Immature natural killer cell (primary cell): ENCODE data around the gene HIP1. TPM values are rescaled to one million over a fixed set of nuclear protein-coding genes. Genes with fewer than 3 reads are reported as not detected.

Source experiments
- DNase-seq, 3 donors: peaks; one replicate each; pipeline ENCODE4 v3.0.0; 2022; ENCODE audit warnings: mixed read lengths in 1 of 3
- H3K27ac Mint-ChIP-seq, 6 donors: one replicate each; pipeline ENCODE4 v1.8.0; 2020; ENCODE audit warnings: mixed read lengths in 6 of 6, mild to moderate bottlenecking in 5 of 6, inconsistent platforms in 4 of 6, moderate library complexity in 3 of 6
- H3K27me3 Mint-ChIP-seq, 3 donors: one replicate each; pipeline ENCODE4 v1.8.0; 2020 to 2021; ENCODE audit warnings: low read depth in 3 of 3, mild to moderate bottlenecking in 3 of 3, mixed read lengths in 3 of 3, moderate library complexity in 3 of 3, inconsistent platforms in 1 of 3
- H3K36me3 Mint-ChIP-seq, 3 donors: one replicate each; pipeline ENCODE4 v1.8.0; 2020; ENCODE audit warnings: mixed read lengths in 3 of 3, inconsistent platforms in 2 of 3, mild to moderate bottlenecking in 2 of 3
- H3K4me1 Mint-ChIP-seq, 2 donors: one replicate each; pipeline ENCODE4 v1.8.0; 2020; ENCODE audit warnings: inconsistent platforms in 2 of 2, mild to moderate bottlenecking in 2 of 2, mixed read lengths in 2 of 2, moderate library complexity in 1 of 2
- H3K4me3 Mint-ChIP-seq, 5 donors: one replicate each; pipeline ENCODE4 v1.8.0; 2020; ENCODE audit warnings: mild to moderate bottlenecking in 5 of 5, mixed read lengths in 5 of 5, inconsistent platforms in 3 of 5, moderate library complexity in 3 of 5
- H3K9me3 Mint-ChIP-seq, 6 donors: one replicate each; pipeline ENCODE4 v1.8.0; 2020; ENCODE audit warnings: mild to moderate bottlenecking in 6 of 6, mixed read lengths in 6 of 6, inconsistent platforms in 4 of 6, moderate library complexity in 3 of 6
- polyA plus RNA-seq, 3 donors: library from polyadenylated mRNA; unstranded; fragments of 300-500 nt; fragmentation: Illumina TruSeq; gene quantifications; one replicate each; pipeline ENCODE4 v1.2.3, GENCODE V29; 2021

HIP1 gene
- polyA plus RNA-seq, 3 donors from 2014 or later = 3.9 to 13.3 (median 5.9) TPM

- H3K27me3 Mint-ChIP-seq = peaks cover 0 to 2% (median 0%) of the 10 kb centered on the region in 3 donors
- peaks cover 9 to 28% of the 10 kb centered on the region in 2 donors for H3K4me1 Mint-ChIP-seq
- H3K27ac Mint-ChIP-seq = no peak overlapping the region
- H3K4me3 Mint-ChIP-seq = no peak overlapping the region
- peaks cover 7 to 19% (median 10%) of the 10 kb centered on the region in 3 donors for H3K36me3 Mint-ChIP-seq
- H3K9me3 Mint-ChIP-seq = peaks cover 0 to 9% (median 6%) of the 10 kb centered on the region in 6 donors
- DNase-seq = no peak
Measured at GRCh38 chr7:75631711-75632110, 107.0 kb downstream of the HIP1 start.

- H3K9me3 Mint-ChIP-seq = peaks cover 0 to 9% (median 6%) of the 10 kb centered on the region in 6 donors
- H3K36me3 Mint-ChIP-seq = peaks cover 7 to 19% (median 10%) of the 10 kb centered on the region in 3 donors
- H3K4me1 Mint-ChIP-seq = peaks cover 9 to 28% of the 10 kb centered on the region in 2 donors
- H3K27ac Mint-ChIP-seq = no peak overlapping the region
- H3K27me3 Mint-ChIP-seq = peaks cover 0 to 2% (median 0%) of the 10 kb centered on the region in 3 donors
- DNase-seq = no peak
- no peak overlapping the region for H3K4me3 Mint-ChIP-seq
Measured at GRCh38 chr7:75630549-75630948, 108.2 kb downstream of the HIP1 start.

- Mint-ChIP-seq H3K27me3 (peaks cover 0 to 2% (median 0%) of the 10 kb centered on the region in 3 donors), H3K4me3 (no peak overlapping the region), H3K4me1 (peaks cover 10 to 30% of the 10 kb centered on the region in 2 donors), H3K36me3 (peaks cover 7 to 22% (median 10%) of the 10 kb centered on the region in 3 donors), H3K9me3 (peaks cover 0 to 9% (median 6%) of the 10 kb centered on the region in 6 donors), H3K27ac (no peak overlapping the region)
- DNase-seq = no peak
Measured at GRCh38 chr7:75629044-75629443, 109.7 kb downstream of the HIP1 start.

GRCh38 chr7:75628055-75628454 lies 110.7 kb downstream of the HIP1 start:
- Mint-ChIP-seq H3K27ac (peak overlapping the region in 2 of 6 donors; percentile 5 to 24), H3K9me3 (peaks cover 0 to 9% (median 6%) of the 10 kb centered on the region in 6 donors), H3K36me3 (peaks cover 7 to 22% (median 10%) of the 10 kb centered on the region in 3 donors), H3K27me3 (peaks cover 0 to 5% (median 2%) of the 10 kb centered on the region in 3 donors), H3K4me1 (peaks cover 15 to 39% of the 10 kb centered on the region in 2 donors), H3K4me3 (no peak overlapping the region)
- no peak for DNase-seq

DNA sequence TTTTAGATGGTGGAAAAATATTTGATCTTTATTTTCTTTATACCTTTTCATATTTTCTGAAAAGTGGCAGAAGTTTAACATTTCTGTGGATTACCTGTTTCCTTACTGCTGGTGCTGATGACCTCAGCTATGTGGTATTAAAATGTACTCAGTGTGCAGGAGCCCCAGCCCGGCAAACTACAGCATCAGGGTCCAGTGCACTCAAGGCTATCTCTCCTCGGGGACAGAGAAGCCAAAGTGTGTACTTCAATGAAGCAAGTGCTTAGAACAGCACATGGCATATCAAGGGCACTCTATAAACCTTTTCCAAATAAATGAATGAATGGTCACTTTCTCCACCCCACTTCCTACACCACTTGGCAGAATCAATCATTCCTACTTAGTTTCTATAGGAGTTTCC lies 111.8 kb downstream of the HIP1 start:
- Mint-ChIP-seq H3K4me3 (no peak overlapping the region), H3K27ac (no peak overlapping the region), H3K4me1 (peaks cover 15 to 40% of the 10 kb centered on the region in 2 donors), H3K36me3 (peaks cover 7 to 21% (median 10%) of the 10 kb centered on the region in 3 donors), H3K9me3 (peaks cover 0 to 9% (median 6%) of the 10 kb centered on the region in 6 donors), H3K27me3 (peaks cover 0 to 5% (median 2%) of the 10 kb centered on the region in 3 donors)
- DNase-seq = no peak

DNA sequence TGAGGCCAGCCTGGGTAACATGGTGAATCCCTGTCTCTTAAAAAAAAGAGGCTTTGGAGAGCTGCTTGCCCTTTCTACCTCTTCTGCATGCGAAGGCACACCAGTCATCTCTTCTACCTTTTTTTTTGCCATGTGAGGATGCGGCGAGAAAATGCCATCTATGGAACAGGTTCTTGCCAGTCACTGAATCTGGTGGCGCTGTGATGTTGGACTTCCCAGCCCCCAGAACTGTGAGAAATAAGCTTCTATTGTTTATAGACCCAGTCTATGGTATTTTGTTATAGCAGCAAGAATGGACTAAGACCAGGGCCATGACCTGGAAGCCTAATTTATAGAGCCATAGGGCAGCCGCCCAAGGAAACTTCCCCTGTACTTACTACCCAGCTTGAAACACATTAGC lies 112.9 kb downstream of the HIP1 start:
- no peak overlapping the region for H3K27ac Mint-ChIP-seq
- H3K36me3 Mint-ChIP-seq = peaks cover 7 to 16% (median 10%) of the 10 kb centered on the region in 3 donors

DNA sequence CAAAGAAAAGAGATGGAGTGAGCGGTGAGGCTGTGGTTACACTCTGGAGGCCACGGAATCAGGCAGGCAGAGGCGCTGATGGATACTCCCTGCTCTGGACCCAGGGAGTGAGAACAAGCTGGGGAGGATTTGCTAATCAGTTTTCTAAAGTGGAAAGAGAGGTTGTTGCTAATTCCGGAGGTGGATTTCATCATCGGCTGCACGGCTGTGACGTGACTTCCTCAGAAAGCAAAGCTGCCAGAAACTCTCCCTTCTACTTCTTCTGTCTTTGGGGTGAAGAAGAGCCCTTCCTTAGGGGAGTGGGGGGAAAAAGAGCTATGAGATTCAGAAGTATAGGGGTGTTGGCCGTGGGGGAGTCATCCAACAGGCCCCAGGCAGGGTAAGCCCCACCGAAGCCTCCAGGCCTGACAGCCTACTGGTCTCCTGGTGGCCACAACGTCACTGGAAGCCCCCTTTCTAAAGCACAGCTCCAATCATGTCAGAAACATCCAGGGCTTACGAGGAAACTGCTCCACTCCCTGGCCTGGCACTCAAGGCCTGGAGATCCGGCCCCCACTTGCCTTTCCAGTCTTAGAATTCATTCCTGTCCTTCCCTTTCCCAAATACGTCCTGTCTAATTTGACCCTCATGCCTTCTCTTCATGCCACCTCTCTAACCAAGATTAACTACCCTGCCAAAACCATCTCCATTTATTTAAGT lies 114.5 kb downstream of the HIP1 start:
- peaks cover 35 to 57% of the 10 kb centered on the region in 2 donors for H3K4me1 Mint-ChIP-seq
- no peak overlapping the region for H3K4me3 Mint-ChIP-seq
- H3K27ac Mint-ChIP-seq = peak overlapping the region in 3 of 6 donors; percentile 6 to 77 (median 54)
- H3K27me3 Mint-ChIP-seq = peaks cover 2 to 11% (median 3%) of the 10 kb centered on the region in 3 donors
- DNase-seq = no peak
- peaks cover 7 to 15% (median 10%) of the 10 kb centered on the region in 3 donors for H3K36me3 Mint-ChIP-seq
- H3K9me3 Mint-ChIP-seq = peaks cover 0 to 9% (median 6%) of the 10 kb centered on the region in 6 donors

More for the DNA sequence above, 112.9 kb downstream of the HIP1 start:
- Mint-ChIP-seq H3K4me1 (peaks cover 24 to 45% of the 10 kb centered on the region in 2 donors), H3K4me3 (no peak overlapping the region), H3K27me3 (peaks cover 0 to 11% (median 2%) of the 10 kb centered on the region in 3 donors), H3K9me3 (peaks cover 0 to 9% (median 6%) of the 10 kb centered on the region in 6 donors)
- no peak for DNase-seq

DNA sequence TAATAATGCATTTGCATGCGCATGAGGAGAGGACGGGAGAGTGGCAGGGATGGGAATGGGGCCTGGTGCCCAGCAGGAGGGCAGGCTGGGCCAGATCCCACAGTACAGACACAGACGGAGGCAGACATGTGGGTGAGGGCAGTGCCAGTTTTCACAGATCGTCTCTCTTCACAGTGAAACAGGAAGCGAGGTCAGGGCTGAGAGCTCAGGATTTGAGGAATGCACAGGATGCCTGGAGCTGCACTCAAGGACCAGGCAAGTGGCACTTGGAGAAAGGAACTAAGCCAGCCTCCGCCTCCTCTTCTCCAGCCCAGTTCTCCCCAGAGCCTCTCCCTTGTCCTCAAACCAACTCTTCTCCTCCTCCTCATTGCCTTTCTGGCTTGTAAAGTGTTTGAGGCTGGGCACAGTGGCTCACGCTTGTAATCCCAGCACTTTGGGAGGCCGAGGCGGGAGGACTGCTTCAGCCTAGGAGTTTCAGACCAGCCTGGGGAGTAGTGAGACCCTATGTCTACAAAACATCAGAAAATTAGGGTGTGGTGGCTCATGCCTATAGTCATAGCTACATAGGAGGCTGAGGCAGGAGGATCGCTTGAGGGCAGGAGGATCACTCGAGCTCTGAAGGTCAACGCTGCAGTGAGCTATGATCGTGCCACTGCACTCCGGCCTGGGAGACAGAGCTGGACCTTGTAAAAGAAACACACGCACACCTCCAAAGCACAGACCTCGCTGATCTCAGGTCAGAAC lies 115.2 kb downstream of the HIP1 start:
- DNase-seq = no peak
- Mint-ChIP-seq H3K4me1 (peaks cover 40 to 57% of the 10 kb centered on the region in 2 donors), H3K9me3 (peaks cover 0 to 9% (median 6%) of the 10 kb centered on the region in 6 donors), H3K27me3 (peaks cover 2 to 11% (median 3%) of the 10 kb centered on the region in 3 donors), H3K36me3 (peaks cover 7 to 12% (median 10%) of the 10 kb centered on the region in 3 donors), H3K4me3 (no peak overlapping the region), H3K27ac (peak overlapping the region in 3 of 6 donors; percentile 40 to 77 (median 45))

DNA sequence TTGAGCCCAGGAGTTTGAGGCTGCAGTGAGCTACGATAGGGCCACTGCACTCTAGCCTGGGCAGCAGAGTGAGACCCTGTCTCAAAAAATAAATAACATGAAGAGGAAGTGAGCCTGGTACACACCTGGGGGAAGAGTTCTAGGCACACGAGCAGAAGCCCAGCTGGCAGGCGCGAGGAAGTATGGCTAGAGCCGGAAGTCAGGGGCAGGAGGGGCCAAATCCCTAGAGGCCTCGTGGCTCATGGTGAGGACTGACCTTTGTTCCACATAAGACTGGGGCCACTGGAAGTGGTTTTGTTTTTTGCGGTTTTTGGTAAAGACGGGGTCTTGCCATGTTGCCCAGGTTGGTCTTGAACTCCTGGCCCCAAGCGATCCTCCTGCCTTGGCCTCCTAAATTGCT lies 117.6 kb downstream of the HIP1 start:
- no peak overlapping the region for H3K4me3 Mint-ChIP-seq
- H3K4me1 Mint-ChIP-seq = peaks cover 57 to 68% of the 10 kb centered on the region in 2 donors
- peaks cover 0 to 3% (median 0%) of the 10 kb centered on the region in 3 donors for H3K36me3 Mint-ChIP-seq
- H3K27ac Mint-ChIP-seq = peak overlapping the region in 2 of 6 donors; percentile 39 to 79
- H3K9me3 Mint-ChIP-seq = peaks cover 0 to 1% (median 0%) of the 10 kb centered on the region in 6 donors
- DNase-seq = no peak
- peaks cover 3 to 13% (median 5%) of the 10 kb centered on the region in 3 donors for H3K27me3 Mint-ChIP-seq

- Mint-ChIP-seq H3K36me3 (peaks cover 0 to 2% (median 0%) of the 10 kb centered on the region in 3 donors), H3K27me3 (peaks cover 3 to 13% (median 5%) of the 10 kb centered on the region in 3 donors), H3K4me1 (peaks cover 57 to 68% of the 10 kb centered on the region in 2 donors), H3K9me3 (no peaks in the 10 kb centered on the region), H3K4me3 (peak overlapping the region; percentile 20 to 86 (median 48)), H3K27ac (peak overlapping the region in 4 of 6 donors; percentile 2 to 56 (median 46))
- DNase-seq = no peak
Measured at GRCh38 chr7:75619636-75620035, 119.1 kb downstream of the HIP1 start.

DNA sequence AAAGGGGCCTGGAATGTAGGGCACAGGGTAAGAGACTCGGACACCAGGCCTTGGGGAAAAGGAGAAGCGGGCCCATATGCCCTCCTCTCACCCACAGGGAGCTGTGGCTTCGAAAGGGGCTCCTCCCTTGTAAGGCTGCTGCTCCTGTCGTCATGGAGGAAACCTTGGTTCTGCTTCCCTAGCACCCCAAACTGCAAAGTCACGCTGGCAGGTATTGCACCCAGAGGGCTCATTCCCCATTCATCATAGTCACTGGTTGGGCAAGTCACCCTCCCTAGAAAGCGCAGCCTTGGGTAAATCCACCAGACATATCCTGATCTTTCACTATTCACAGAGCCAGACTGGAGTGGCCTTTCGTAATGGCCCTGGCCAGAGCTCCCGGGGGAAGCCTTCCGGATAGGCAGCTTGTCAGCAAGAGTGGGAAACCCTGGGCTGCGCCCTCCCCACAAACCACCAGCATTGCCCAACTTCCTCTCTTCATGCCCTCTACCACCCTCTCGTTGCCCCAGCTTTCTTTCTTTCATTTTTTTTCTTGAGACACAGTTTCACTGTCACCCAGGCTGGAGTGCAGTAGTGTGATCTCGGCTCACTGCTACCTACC lies 121.0 kb downstream of the HIP1 start:
- peak overlapping the region; percentile 73 to 92 (median 90) for H3K27ac Mint-ChIP-seq
- H3K4me1 Mint-ChIP-seq = peaks cover 51 to 56% of the 10 kb centered on the region in 2 donors

DNA sequence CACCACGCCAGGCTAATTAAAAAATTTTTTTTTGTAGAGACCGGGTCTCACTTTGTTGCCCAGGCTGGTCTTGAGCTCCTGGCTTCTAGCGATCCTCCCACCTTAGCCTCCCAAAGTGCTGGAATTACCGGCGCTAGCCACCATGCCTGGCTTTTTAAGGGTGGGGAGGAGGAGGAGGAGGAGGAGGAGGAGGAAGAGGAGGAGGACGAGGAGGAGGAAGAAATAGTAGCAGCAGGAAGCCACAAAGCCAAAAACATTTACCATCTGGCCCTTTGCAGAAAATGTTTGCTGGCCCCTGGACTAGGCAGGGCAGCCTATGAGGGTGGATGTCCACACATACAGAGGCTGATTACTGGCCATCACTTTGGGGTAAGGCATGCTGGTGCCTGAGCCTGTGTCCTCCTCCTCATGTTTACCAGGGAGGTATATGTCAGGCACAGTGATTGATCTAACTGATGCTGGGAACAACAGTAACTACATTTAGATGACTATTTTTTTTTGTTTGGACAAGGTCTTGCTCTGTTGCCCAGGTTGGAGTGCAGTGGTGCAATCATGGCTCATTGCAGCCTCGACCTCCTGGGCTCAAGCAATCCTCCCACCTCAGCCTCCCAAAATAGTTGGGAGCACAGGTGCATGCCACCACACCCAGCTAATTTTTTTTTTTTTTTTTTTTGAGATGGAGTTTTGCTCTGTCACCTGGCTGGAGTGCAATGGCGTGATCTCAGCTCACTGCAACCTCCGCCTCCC lies 122.1 kb downstream of the HIP1 start:
- Mint-ChIP-seq H3K4me3 (peak overlapping the region in 4 of 5 donors; percentile 18 to 51 (median 30)), H3K9me3 (no peaks in the 10 kb centered on the region), H3K27me3 (peaks cover 3 to 10% (median 3%) of the 10 kb centered on the region in 3 donors), H3K4me1 (peaks cover 49 to 53% of the 10 kb centered on the region in 2 donors), H3K36me3 (no peaks in the 10 kb centered on the region), H3K27ac (peak overlapping the region in 4 of 6 donors; percentile 30 to 92 (median 62))
- DNase-seq = no peak

More for the DNA sequence above, 121.0 kb downstream of the HIP1 start:
- no peaks in the 10 kb centered on the region for H3K9me3 Mint-ChIP-seq
- peaks cover 3 to 11% (median 3%) of the 10 kb centered on the region in 3 donors for H3K27me3 Mint-ChIP-seq
- H3K4me3 Mint-ChIP-seq = peak overlapping the region; percentile 75 to 90 (median 86)
- no peaks in the 10 kb centered on the region for H3K36me3 Mint-ChIP-seq
- DNase-seq = peak; percentile 64 to 81 (median 80)
